Stimulated activated CD4-positive, alpha-beta T cell treated with anti-CD3 and anti-CD28 coated beads, Interleukin-4, amount 100 ng/mL, for 24 hours (primary cell): ENCODE results near the gene ACTN4.

Experiments
- DNase-seq: peaks from one replicate; pipeline ENCODE4 v3.0.0-alpha.2; 2020

Gene ACTN4

DNA sequence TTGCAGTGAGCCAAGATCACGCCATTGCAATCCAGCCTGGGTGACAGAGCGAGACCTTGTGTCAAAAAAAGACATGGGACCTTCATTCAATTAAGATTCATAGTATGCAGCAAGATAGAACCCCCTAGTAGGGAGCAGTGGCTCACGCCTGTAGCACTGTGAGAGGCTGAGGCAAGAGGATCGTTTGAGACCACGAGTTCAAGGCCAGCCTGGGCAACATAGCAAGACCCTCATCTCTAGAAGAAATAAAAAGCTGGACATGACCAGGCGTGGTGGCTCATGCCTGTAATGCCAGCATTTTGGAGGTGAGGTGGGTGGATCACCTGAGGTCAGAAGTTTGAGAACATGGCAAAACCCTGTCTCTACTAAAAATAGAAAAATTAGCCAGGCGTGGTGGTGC lies 133.0 kb downstream of the ACTN4 start:
- DNase-seq: no peak

DNA sequence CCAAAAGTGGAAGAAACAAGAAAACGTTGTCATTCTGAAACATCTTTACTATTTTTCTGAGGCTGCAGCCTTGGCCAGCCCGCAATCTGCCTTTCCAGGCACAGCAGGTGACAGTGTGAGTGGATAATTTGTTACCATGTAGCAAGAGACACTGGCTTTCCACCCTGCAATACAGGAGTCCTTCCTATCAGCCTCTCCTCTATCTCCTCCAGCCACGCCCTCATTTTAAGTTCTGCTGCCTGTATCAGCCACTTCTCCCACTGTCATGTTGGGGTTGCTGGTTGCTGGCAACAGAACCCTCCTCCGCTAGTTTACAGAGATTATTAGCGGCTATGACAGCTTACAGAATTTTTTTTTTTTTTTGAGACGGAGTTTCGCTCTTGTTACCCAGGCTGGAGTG lies 133.6 kb downstream of the ACTN4 start:
- no peak for DNase-seq
